Sigmoid colon (tissue), 7 donors: Measurements from ENCODE around the gene OTUD1. TPM values are rescaled to one million over a fixed set of nuclear protein-coding genes. Genes with fewer than 3 reads are reported as not detected.

Experiments used
- DNase-seq: peaks from one replicate; pipeline ENCODE4 v3.0.0-alpha.2; 2019
- H3K27ac ChIP-seq, 4 donors: fragments of 200-600 bp; sonication (generic); one replicate each; pipeline ENCODE4 v1.5.1; 2016 to 2019; ENCODE audit warnings: mild to moderate bottlenecking in 1 of 4
- H3K27me3 ChIP-seq, 3 donors: fragments of 200-600 bp; sonication (generic); one replicate each; pipeline ENCODE4 v1.5.1; 2019; ENCODE audit warnings: mild to moderate bottlenecking in 1 of 3
- H3K36me3 ChIP-seq, 4 donors: fragments of 200-600 bp; sonication (generic); one replicate each; pipeline ENCODE4 v1.5.1; 2016 to 2019
- H3K4me1 ChIP-seq, 4 donors: fragments of 200-600 bp; sonication (generic); one replicate each; pipeline ENCODE4 v1.5.1; 2017 to 2019
- H3K4me3 ChIP-seq, 4 donors: fragments of 200-600 bp; sonication (generic); one replicate each; pipeline ENCODE4 v1.5.1; 2017 to 2019; ENCODE audit warnings: mild to moderate bottlenecking in 2 of 4, moderate library complexity in 1 of 4
- H3K9me3 ChIP-seq, 4 donors: fragments of 200-600 bp in 3 of 4; sonication (generic) in 3 of 4; one replicate each; pipeline versions ENCODE4 v1.5.1 to v1.6.1; 2013 to 2019
- EP300 ChIP-seq, 4 donors: sonication (generic); formaldehyde crosslinking; IDR thresholded peaks; one replicate each; pipeline ENCODE4 v1.6.1; 2017; ENCODE audit warnings: antibody characterized with exemption in 4 of 4
- POLR2A ChIP-seq, 2 donors: fragments of 450-650 bp; IDR thresholded peaks; one replicate each; pipeline ENCODE4 v1.6.1; 2016; ENCODE audit warnings: antibody characterized with exemption in 2 of 2, mild to moderate bottlenecking in 2 of 2, moderate library complexity in 2 of 2
- POLR2AphosphoS5 ChIP-seq, 4 donors: sonication (generic); formaldehyde crosslinking; IDR thresholded peaks; one replicate each; pipeline ENCODE4 v1.6.1; 2017; ENCODE audit warnings: antibody characterized with exemption in 4 of 4
- WGBS, 2 donors: extraction: QIAGEN DNeasy Blood & Tissue Kit; methylation state at CpG; one replicate each; pipeline ENCODE4 v1.1.7; 2013; 5-methylcytosine and 5-hydroxymethylcytosine counted together
- intact Hi-C: fragments of 100-400 bp; cut with DNase I; formaldehyde crosslinking; loops from one replicate; pipeline ENCODE4 v1.15.1; 2023
- polyA plus RNA-seq, 3 donors: library from polyadenylated mRNA; stranded (reverse); fragments of 200-250 nt; gene quantifications; one replicate each; pipeline ENCODE4 v1.2.3, GENCODE V29; 2013
- total RNA-seq, 4 donors: library from RNA; depleted of rRNA; stranded (reverse); fragments of >200 nt; gene quantifications; one replicate each; pipeline ENCODE4 v1.1.0, GENCODE V29; 2016
- TF ChIP-seq, protein P1 (sequence below), 4 experiments: fragments of 450-650 bp in 3 of 4; fragments of 200-600 bp in 1 of 4; IDR thresholded peaks; one replicate each; pipeline ENCODE4 v1.5.1; 2016 to 2019; ENCODE audit warnings: antibody characterized with exemption in 4 of 4, mild to moderate bottlenecking in 3 of 4, moderate library complexity in 2 of 4
- donor health status: healthy with polysubstance abuse.
- donor health status: Bipolar disorder and iron deficiency.
- donor health status: healthy.

OTUD1 gene
- total and polyA plus RNA-seq, 7 donors, result 6.7 to 19.2 (median 13.2) TPM

DNA sequence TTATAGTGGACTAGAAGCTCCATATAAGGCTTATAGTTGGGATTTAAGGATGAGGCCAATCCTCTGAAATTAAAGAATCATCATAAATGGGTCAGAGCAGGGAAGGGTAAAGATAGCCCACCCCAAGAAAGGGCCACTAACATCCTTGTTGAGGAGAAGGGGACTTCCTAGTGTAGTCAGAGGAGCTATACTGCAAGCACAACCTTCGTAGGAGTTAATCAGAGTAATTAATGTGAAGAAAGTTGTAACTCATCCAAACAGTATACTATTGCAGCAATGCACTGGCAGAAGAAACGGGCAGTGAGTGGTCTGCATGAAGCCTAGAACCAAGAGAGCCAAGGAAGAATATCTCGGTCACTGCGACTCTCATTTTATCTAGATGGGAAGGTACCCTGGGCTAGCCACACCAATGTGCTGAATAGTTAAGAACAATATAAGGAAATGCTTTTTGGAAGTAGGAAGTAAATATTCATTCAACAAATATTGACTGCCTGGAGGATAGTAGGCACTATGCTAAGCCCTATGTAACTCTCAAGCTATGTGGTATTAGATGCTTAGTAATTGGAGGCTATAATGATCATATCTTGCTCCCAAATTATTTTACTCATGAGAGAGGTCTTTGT lies 13.3 kb downstream of the OTUD1 start:
- Histone ChIP-seq H3K36me3 (no peaks in the 10 kb centered on the region), H3K4me3 (no peak overlapping the region), H3K4me1 (no peaks in the 10 kb centered on the region), H3K27ac (peak overlapping the region in 1 of 4 donors; percentile 8), H3K27me3 (no peaks in the 10 kb centered on the region), H3K9me3 (no peaks in the 10 kb centered on the region)
- DNase-seq, result no peak
- intact Hi-C loops, result no loop called here
- TF ChIP-seq, protein P1, sequence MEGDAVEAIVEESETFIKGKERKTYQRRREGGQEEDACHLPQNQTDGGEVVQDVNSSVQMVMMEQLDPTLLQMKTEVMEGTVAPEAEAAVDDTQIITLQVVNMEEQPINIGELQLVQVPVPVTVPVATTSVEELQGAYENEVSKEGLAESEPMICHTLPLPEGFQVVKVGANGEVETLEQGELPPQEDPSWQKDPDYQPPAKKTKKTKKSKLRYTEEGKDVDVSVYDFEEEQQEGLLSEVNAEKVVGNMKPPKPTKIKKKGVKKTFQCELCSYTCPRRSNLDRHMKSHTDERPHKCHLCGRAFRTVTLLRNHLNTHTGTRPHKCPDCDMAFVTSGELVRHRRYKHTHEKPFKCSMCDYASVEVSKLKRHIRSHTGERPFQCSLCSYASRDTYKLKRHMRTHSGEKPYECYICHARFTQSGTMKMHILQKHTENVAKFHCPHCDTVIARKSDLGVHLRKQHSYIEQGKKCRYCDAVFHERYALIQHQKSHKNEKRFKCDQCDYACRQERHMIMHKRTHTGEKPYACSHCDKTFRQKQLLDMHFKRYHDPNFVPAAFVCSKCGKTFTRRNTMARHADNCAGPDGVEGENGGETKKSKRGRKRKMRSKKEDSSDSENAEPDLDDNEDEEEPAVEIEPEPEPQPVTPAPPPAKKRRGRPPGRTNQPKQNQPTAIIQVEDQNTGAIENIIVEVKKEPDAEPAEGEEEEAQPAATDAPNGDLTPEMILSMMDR (IDR thresholded peaks at IDR 0.05), result no peak
- TF ChIP-seq EP300 (IDR thresholded peaks at IDR 0.05) (no peak), POLR2AphosphoS5 (IDR thresholded peaks at IDR 0.05) (no peak), POLR2A (IDR thresholded peaks at IDR 0.05) (no peak)
- 88 to 94% methylated on average over 4 of the region's 4 CpGs for WGBS, 2 donors

DNA sequence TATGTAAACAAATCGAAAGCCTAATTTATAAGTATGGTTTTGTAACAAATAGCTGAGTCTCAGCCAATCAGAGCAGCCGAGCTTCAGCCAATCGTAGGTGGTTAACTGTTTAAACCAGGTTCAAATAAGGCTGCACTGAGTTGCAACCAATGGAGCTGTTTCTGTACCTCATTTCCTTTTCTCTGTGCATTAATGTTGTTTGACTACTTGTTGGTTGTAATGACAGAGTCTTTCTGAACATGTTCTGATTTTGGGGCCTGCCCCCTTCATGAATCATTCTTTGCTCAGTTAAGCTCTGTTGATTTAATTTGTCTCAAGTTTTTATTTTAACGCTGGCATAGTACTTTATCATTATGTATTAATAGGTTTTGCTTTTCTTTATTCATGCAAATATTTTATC lies 14.6 kb downstream of the OTUD1 start:
- WGBS, 2 donors, result 88 to 90% methylated on average over 4 of the region's 4 CpGs
- H3K27ac ChIP-seq, result no peak overlapping the region
- intact Hi-C loops, result no loop called here
- H3K36me3 ChIP-seq, result no peaks in the 10 kb centered on the region
- no peak for DNase-seq
- H3K27me3 ChIP-seq, result no peaks in the 10 kb centered on the region
- no peak overlapping the region for H3K4me3 ChIP-seq
- no peaks in the 10 kb centered on the region for H3K4me1 ChIP-seq
- no peaks in the 10 kb centered on the region for H3K9me3 ChIP-seq
- TF ChIP-seq POLR2AphosphoS5 (IDR thresholded peaks at IDR 0.05), result no peak
- TF ChIP-seq POLR2A (IDR thresholded peaks at IDR 0.05), result no peak
- TF ChIP-seq, protein P1 (IDR thresholded peaks at IDR 0.05), result no peak
- TF ChIP-seq EP300 (IDR thresholded peaks at IDR 0.05), result no peak

DNA sequence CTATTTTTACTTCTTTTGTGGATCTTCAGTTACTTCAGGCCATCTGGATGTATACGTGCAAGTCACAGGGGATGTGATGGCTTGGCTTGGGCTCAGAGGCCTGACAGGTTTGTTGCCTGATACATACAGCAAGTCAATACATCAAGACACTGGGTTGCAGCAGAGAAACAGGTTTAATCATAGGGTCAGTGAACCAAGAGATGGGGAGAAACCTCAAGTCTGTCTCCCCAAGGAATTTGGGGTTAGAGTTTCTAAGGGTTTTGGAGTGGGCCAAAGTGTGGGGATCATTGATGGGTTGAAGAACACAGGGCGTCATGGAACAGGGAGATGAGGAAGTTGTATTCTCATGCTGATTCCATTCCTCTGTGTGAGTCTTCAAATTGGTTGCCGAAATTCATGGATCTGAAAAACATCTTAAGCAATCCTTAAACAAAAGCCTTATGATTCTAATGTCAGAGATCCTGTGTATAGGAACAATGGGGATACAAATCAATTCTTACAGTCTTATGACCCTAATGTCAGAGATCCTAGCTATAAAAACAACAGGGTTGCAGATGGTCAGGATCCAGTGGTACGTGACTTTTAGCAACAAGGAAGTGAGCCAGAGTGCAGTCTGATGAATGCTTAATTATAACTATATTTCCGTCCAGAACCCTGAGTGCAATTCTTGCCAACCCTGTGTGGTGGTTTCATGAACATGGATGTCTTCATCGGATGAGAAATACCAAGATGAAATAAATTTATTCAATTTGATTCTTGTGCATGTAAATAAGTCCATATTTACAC lies 18.9 kb downstream of the OTUD1 start:
- H3K4me3 ChIP-seq, result no peak overlapping the region
- H3K36me3 ChIP-seq, result no peaks in the 10 kb centered on the region
- intact Hi-C loops, result no loop called here
- no peaks in the 10 kb centered on the region for H3K27me3 ChIP-seq
- H3K27ac ChIP-seq, result no peak overlapping the region
- peaks cover 0 to 7% (median 0%) of the 10 kb centered on the region in 4 donors for H3K4me1 ChIP-seq
- H3K9me3 ChIP-seq, result no peaks in the 10 kb centered on the region
- TF ChIP-seq, protein P1 (IDR thresholded peaks at IDR 0.05), result no peak
- TF ChIP-seq POLR2AphosphoS5 (IDR thresholded peaks at IDR 0.05) (no peak), POLR2A (IDR thresholded peaks at IDR 0.05) (no peak), EP300 (IDR thresholded peaks at IDR 0.05) (no peak)
- WGBS, 2 donors, result 78 to 89% methylated on average over 6 of the region's 6 CpGs
- no peak for DNase-seq

DNA sequence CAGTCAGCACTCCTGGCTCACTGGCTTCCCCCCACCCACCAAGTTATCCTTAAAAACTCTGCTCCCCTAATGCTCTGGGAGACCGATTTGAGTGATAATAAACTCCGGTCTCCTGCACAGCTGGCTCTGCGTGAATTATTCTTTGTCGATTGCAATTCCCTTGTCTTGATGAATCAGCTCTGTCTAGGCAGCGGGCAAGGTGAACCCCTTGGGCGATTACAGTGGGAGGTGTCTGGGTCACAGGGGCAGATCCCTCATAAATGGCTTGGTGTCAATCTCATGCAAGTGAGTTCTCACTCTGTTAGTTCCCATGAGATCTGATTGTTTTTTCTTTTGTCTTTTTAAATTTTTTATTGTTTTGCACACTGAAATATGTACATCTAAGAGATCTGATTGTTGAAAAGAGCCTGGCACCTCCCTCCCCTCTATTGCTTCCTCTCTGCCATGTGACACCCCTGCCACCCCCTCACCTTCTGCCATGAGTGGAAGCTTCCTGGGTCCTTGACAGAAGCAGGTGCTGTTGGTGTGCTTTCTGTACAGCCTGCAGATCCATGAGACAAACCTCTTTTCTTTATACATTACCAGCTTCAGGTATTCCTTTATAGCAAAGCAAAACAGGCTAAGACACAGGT lies 20.5 kb downstream of the OTUD1 start:
- Histone ChIP-seq H3K4me1 (peaks cover 0 to 7% (median 0%) of the 10 kb centered on the region in 4 donors), H3K27me3 (no peaks in the 10 kb centered on the region), H3K4me3 (no peak overlapping the region), H3K36me3 (no peaks in the 10 kb centered on the region), H3K9me3 (no peaks in the 10 kb centered on the region), H3K27ac (no peak overlapping the region)
- WGBS, 2 donors, result 90 to 93% methylated on average over 6 of the region's 6 CpGs
- intact Hi-C loops, result no loop called here
- TF ChIP-seq POLR2A (IDR thresholded peaks at IDR 0.05), result no peak
- no peak for DNase-seq

DNA sequence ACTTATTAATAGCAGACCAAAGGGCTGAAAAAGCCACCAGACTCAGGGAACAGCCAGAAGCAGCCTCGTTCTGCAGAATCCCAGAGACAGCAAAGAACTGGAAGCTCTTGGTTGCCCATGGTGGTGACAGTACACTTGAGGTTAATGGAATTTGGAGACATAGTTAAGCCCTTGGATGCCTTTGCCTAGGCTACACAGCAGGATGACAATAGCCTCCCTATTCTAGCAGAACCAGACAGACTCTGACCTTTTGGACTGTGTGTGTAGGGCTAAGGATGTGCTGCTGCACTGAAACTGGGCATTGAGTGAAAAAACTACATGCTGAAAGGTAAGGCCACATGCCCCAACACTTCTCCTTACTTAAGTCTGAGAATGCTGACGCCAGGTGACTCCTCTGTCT lies 22.7 kb downstream of the OTUD1 start:
- TF ChIP-seq, protein P1 (IDR thresholded peaks at IDR 0.05), result no peak
- TF ChIP-seq POLR2A (IDR thresholded peaks at IDR 0.05) (no peak), EP300 (IDR thresholded peaks at IDR 0.05) (no peak), POLR2AphosphoS5 (IDR thresholded peaks at IDR 0.05) (no peak)
- intact Hi-C loops, result no loop called here
- no peak for DNase-seq
- H3K4me3 ChIP-seq, result no peak overlapping the region
- no peak overlapping the region for H3K27ac ChIP-seq
- 75 to 81% methylated on average over 2 of the region's 2 CpGs for WGBS, 2 donors
- H3K4me1 ChIP-seq, result peaks cover 0 to 7% (median 0%) of the 10 kb centered on the region in 4 donors
- H3K27me3 ChIP-seq, result no peaks in the 10 kb centered on the region
- H3K36me3 ChIP-seq, result no peaks in the 10 kb centered on the region
- H3K9me3 ChIP-seq, result no peaks in the 10 kb centered on the region
